ENCODE measurements around the gene GDPD4.

The GDPD4 gene

GRCh38 chr11:77175869-77176539, 125.5 kb downstream of the GDPD4 start:
- no peak for DNase-seq (ENCODE audit: low read depth in 2 of 2)

- no peak for DNase-seq (ENCODE audit: low read depth in 2 of 2)
Observed at GRCh38 chr11:77175021-77175842, 126.3 kb downstream of the GDPD4 start.

GRCh38 chr11:77174559-77174958, 126.9 kb downstream of the GDPD4 start:
- DNase-seq (ENCODE audit: low read depth in 2 of 2) = no peak

GRCh38 chr11:77173494-77173893, 128.0 kb downstream of the GDPD4 start:
- DNase-seq (ENCODE audit: low read depth in 2 of 2) = no peak

- DNase-seq (ENCODE audit: low read depth in 2 of 2) = no peak
Observed at GRCh38 chr11:77172666-77172982, 128.9 kb downstream of the GDPD4 start.

GRCh38 chr11:77171885-77172665, 129.4 kb downstream of the GDPD4 start:
- DNase-seq (ENCODE audit: low read depth in 2 of 2) = no peak

GRCh38 chr11:77171254-77171653, 130.2 kb downstream of the GDPD4 start:
- DNase-seq (ENCODE audit: low read depth in 2 of 2) = no peak

- no peak for DNase-seq (ENCODE audit: low read depth in 2 of 2)
Observed at GRCh38 chr11:77170107-77170506, 131.4 kb downstream of the GDPD4 start.

- no peak for DNase-seq (ENCODE audit: low read depth in 2 of 2)
Observed at GRCh38 chr11:77167791-77168190, 133.7 kb downstream of the GDPD4 start.

- no peak for DNase-seq (ENCODE audit: low read depth in 2 of 2)
Observed at GRCh38 chr11:77167111-77167626, 134.3 kb downstream of the GDPD4 start.

Data from fibroblast of skin of left biceps (primary cell).